ENCODE results near the gene ABLIM2.

The ABLIM2 gene

DNA sequence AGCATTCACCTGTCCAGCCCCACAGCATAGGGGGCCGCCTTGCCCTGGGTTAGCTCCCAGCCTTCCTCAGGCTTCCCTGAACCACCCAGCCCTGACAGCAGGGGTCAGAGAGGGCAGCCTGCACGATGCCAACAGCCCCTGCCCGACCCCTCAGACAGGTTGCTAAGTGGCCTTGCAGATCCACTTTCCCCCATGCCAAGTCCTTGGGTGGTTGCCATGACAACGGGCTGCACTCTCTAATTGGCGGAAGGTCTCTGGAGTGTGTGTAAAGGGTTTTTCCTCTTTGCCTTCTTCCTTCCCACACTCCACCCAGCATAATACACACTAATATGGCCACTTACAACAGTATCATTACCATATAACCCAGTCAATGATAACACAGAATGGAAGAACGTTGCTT lies 119.3 kb downstream of the ABLIM2 start:
- Histone ChIP-seq H4K20me1 (ENCODE audit: insufficient read depth, low read length) (no peaks in the 10 kb centered on the region), H2AFZ (ENCODE audit: low read length) (no peak overlapping the region), H3K9me2 (replicated peaks; ENCODE audit: insufficient read depth, low read length) (no peaks in the 10 kb centered on the region), H3K27ac (ENCODE audit: low read length) (no peak overlapping the region), H3K4me2 (ENCODE audit: low read depth, low read length) (no peak overlapping the region), H3F3A (ENCODE audit: insufficient read depth, low read length) (0 out of 2 replicates have a peak, but pooled peaks cover 3% of the 10 kb centered on the region), H3K4me3 (ENCODE audit: low read length) (no peak overlapping the region), H3K4me1 (ENCODE audit: low read length) (peaks cover 10% of the 10 kb centered on the region), H3K9me3 (replicated peaks; ENCODE audit: insufficient read depth, low read length) (no peaks in the 10 kb centered on the region), H3K79me2 (ENCODE audit: low read length) (no peaks in the 10 kb centered on the region), H3K36me3 (replicated peaks; ENCODE audit: insufficient read depth, low read length) (no peaks in the 10 kb centered on the region), H3K27me3 (replicated peaks; ENCODE audit: insufficient read depth, low read length) (peaks cover 82% of the 10 kb centered on the region), H3K9ac (ENCODE audit: low read length) (no peak overlapping the region)
- no peak for DNase-seq
- TF ChIP-seq EZH2 (optimal IDR thresholded peaks at IDR 0.05; ENCODE audit: low read depth, low read length) (no peak), EZH2phosphoT487 (IDR thresholded peaks at IDR 0.05; ENCODE audit: low read length) (no peak)
- TF ChIP-seq, protein P1, sequence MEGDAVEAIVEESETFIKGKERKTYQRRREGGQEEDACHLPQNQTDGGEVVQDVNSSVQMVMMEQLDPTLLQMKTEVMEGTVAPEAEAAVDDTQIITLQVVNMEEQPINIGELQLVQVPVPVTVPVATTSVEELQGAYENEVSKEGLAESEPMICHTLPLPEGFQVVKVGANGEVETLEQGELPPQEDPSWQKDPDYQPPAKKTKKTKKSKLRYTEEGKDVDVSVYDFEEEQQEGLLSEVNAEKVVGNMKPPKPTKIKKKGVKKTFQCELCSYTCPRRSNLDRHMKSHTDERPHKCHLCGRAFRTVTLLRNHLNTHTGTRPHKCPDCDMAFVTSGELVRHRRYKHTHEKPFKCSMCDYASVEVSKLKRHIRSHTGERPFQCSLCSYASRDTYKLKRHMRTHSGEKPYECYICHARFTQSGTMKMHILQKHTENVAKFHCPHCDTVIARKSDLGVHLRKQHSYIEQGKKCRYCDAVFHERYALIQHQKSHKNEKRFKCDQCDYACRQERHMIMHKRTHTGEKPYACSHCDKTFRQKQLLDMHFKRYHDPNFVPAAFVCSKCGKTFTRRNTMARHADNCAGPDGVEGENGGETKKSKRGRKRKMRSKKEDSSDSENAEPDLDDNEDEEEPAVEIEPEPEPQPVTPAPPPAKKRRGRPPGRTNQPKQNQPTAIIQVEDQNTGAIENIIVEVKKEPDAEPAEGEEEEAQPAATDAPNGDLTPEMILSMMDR (IDR thresholded peaks at IDR 0.05; ENCODE audit: low read length): no peak

DNA sequence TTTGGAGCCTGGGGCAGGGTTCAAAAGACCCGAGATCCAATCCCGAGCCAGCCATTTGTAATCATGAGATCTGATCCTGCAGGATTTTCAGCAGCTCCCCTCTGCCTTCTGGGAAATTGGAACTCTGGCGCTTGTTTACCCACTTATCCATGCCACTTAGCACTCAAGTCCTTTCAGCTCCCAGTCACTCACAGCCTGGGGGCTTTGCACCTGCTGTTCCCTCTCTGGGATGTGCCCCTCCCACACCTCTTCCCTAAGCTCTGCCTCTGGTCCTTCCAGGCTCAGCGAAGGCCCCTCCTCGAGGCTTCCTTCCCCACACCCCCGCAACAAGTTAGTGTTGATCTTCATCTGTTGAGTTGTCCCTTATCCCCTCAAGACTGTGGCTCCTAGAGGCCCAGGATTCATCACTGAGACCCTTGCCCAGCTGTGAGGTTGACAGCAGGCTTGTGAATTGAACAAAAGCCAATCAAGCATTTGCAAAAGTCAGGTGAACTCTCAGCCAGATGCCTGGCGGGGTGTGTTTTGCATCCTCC lies 119.8 kb downstream of the ABLIM2 start:
- no peak overlapping the region for H2AFZ ChIP-seq (ENCODE audit: low read length)
- 0 out of 2 replicates have a peak, but pooled peaks cover 3% of the 10 kb centered on the region for H3F3A ChIP-seq (ENCODE audit: insufficient read depth, low read length)
- no peak for TF ChIP-seq EZH2 (optimal IDR thresholded peaks at IDR 0.05; ENCODE audit: low read depth, low read length)
- TF ChIP-seq, protein P1 (IDR thresholded peaks at IDR 0.05; ENCODE audit: low read length): no peak
- no peak for TF ChIP-seq EZH2phosphoT487 (IDR thresholded peaks at IDR 0.05; ENCODE audit: low read length)
- H4K20me1 ChIP-seq (ENCODE audit: insufficient read depth, low read length): no peaks in the 10 kb centered on the region
- no peak for DNase-seq
- peaks cover 78% of the 10 kb centered on the region for H3K27me3 ChIP-seq (replicated peaks; ENCODE audit: insufficient read depth, low read length)
- no peaks in the 10 kb centered on the region for H3K9me3 ChIP-seq (replicated peaks; ENCODE audit: insufficient read depth, low read length)
- H3K27ac ChIP-seq (ENCODE audit: low read length): no peak overlapping the region
- H3K4me1 ChIP-seq (ENCODE audit: low read length): peaks cover 10% of the 10 kb centered on the region
- no peaks in the 10 kb centered on the region for H3K9me2 ChIP-seq (replicated peaks; ENCODE audit: insufficient read depth, low read length)
- no peak overlapping the region for H3K4me3 ChIP-seq (ENCODE audit: low read length)
- H3K36me3 ChIP-seq (replicated peaks; ENCODE audit: insufficient read depth, low read length): no peaks in the 10 kb centered on the region
- H3K4me2 ChIP-seq (ENCODE audit: low read depth, low read length): no peak overlapping the region
- H3K79me2 ChIP-seq (ENCODE audit: low read length): no peaks in the 10 kb centered on the region
- no peak overlapping the region for H3K9ac ChIP-seq (ENCODE audit: low read length)

DNA sequence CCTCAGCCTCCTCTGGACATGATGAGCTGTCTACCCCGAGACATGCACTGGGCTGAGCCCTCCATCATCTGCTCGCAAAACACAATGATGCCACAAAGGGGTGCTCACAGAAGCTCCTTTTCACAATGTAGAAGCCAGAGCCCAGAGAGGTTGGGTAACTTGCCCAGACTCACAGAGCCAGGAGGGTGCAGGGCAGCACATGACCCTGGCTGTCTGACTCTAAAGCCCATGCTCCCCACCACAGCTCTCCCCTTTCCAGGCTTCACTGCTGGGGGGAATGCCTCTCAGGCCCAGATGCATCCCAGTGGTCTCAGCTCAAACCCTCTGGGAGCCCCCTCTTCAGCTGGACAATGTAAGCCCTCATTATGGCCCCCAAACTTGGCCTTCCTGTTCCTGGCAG lies 120.5 kb downstream of the ABLIM2 start:
- DNase-seq: no peak
- Histone ChIP-seq H3K79me2 (ENCODE audit: low read length) (no peaks in the 10 kb centered on the region), H3F3A (ENCODE audit: insufficient read depth, low read length) (0 out of 2 replicates have a peak, but pooled peaks cover 3% of the 10 kb centered on the region), H3K9me3 (replicated peaks; ENCODE audit: insufficient read depth, low read length) (no peaks in the 10 kb centered on the region), H3K9ac (ENCODE audit: low read length) (no peak overlapping the region), H2AFZ (ENCODE audit: low read length) (no peak overlapping the region), H3K27me3 (replicated peaks; ENCODE audit: insufficient read depth, low read length) (peaks cover 78% of the 10 kb centered on the region), H3K4me1 (ENCODE audit: low read length) (peaks cover 10% of the 10 kb centered on the region), H3K9me2 (replicated peaks; ENCODE audit: insufficient read depth, low read length) (no peaks in the 10 kb centered on the region), H3K27ac (ENCODE audit: low read length) (no peak overlapping the region), H3K36me3 (replicated peaks; ENCODE audit: insufficient read depth, low read length) (no peaks in the 10 kb centered on the region), H4K20me1 (ENCODE audit: insufficient read depth, low read length) (no peaks in the 10 kb centered on the region), H3K4me2 (ENCODE audit: low read depth, low read length) (no peak overlapping the region), H3K4me3 (ENCODE audit: low read length) (no peak overlapping the region)
- TF ChIP-seq, protein P1 (IDR thresholded peaks at IDR 0.05; ENCODE audit: low read length): no peak
- no peak for TF ChIP-seq EZH2 (optimal IDR thresholded peaks at IDR 0.05; ENCODE audit: low read depth, low read length)
- TF ChIP-seq EZH2phosphoT487 (IDR thresholded peaks at IDR 0.05; ENCODE audit: low read length): no peak
